ENCODE data around the gene SMARCA2.
A peak's percentile ranks its signal among the peaks of the same experiment; 100 is the strongest.

SMARCA2 gene

DNA sequence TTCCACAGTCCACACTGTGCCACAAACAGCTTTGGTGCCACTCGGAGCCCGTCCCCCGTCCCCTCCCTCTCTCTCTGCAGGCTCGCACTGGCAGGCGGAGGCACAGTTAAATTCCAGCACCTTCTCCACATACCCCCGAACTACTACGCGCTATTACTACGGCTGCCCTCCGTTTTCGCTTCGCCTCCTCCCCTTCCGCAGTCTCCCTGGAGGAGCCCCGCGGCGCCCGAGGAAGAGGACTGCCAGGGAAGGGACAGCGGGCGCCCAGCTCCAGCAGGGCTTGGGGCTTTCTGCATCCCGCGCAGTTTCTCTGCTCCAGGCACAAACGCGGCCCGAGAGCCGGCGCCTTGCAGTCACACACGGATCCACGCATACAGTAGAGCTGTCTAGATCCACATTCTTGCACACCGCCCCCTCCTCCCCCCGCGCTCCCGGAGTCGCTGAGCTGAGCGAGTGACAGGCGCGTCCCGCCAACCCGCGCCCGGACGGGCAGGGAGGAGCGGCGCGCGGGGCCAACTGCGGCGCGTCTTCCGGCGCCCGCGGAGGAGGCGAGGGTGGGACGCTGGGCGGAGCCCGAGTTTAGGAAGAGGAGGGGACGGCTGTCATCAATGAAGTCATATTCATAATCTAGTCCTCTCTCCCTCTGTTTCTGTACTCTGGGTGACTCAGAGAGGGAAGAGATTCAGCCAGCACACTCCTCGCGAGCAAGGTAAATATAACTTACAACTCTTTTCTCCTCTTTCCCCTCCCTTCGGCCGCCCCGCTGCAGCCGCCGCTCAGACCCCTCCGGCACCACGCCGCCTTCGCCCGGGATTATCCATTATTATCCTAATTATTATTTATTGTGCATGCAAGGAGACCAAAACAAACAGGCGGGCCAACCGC is at the start of gene SMARCA2:
Gene SMARCA2 (plus strand): TSS at position 652 of the 885 bp plus-strand sequence. CDS start 13,676 bp downstream, outside the sequence.
- DNase-seq (ENCODE audit: low read depth in 1 of 2, low spot score in 1 of 2), result peak; percentile 89 to 93

GRCh38 chr9:1966725-1967366 is 48.3 kb upstream of the SMARCA2 start:
- no peak for DNase-seq (ENCODE audit: low read depth in 1 of 2, low spot score in 1 of 2)

DNA sequence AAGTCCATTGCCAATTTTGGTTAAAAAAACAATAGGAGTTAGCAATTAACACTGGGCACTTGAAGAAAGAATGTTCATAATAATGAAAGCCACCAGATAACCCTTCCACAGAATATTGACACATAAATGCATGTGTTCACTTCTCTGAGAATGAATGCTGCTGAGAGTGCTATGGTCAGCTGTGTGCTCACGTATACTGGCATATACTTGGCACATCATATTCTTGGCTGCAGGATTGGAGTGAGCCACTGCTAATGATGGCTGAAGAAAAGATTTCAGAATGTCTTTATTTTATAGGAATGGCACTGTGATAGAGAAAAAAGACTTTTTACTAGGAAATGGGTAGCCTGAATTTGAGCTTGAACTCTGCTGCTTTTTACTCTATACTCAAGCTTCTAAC is 46.0 kb upstream of the SMARCA2 start:
- no peak for DNase-seq (ENCODE audit: low read depth in 1 of 2, low spot score in 1 of 2)

GRCh38 chr9:1969898-1970297 is 45.2 kb upstream of the SMARCA2 start:
- DNase-seq (ENCODE audit: low read depth in 1 of 2, low spot score in 1 of 2), result no peak

DNA sequence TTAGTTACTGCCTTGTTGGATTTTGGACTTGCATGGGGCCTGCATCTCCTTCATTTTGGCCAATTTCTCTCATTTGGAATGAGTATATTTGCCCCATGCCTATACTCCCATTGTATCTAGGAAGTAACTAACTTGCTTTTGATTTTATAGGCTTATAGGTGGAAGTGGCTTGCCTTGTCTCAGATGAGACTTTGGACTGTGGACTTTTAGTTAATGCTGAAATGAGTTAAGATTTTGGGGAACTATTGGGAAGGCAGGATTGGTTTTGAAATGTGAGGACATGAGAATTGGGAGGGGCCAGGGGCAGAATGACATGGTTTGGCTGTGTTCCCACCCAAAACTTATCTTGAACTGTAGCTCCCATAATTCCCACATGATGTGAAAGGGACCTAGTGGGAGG is 42.5 kb upstream of the SMARCA2 start:
- no peak for DNase-seq (ENCODE audit: low read depth in 1 of 2, low spot score in 1 of 2)

DNA sequence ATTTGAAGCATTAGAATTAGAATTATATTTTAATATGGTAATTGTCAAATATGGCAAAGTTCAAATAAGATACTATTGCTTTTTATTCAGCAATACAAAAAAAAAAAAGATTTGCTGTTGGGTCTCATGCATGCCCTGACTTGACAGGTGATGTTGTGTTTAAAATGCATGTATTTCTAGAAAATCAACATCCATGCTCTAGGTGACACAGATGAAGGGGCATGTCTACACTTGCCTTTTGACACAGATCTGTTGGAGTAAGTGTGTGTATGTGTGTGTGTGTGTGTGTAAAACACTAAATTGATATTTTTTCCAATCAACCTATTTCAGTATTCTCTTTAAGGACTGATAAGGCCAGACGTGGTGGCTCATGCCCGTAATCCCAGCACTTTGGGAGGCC is 38.1 kb upstream of the SMARCA2 start:
- no peak for DNase-seq (ENCODE audit: low read depth in 1 of 2, low spot score in 1 of 2)

DNA sequence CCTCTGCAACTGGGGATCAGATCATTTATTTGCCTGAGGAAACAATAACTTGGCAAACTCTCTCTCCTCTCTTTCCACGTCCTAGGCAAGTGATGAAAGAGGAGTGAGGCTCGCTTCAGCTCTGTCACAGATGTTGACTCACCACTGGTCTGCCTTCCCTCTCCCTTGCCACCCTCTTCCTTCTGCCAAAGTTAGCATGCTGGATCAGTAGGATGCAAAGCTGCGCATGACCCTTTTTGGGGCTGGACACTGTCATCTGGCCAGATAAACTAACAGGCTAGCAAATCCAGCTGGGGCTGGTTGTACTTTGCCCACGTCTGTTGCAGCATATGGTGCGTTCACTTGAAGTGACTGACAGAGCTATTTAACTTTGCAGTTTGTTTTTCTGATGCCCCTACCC is 36.2 kb upstream of the SMARCA2 start:
- DNase-seq (ENCODE audit: low read depth in 1 of 2, low spot score in 1 of 2), result no peak

GRCh38 chr9:1979741-1980367 is 35.3 kb upstream of the SMARCA2 start:
- no peak for DNase-seq (ENCODE audit: low read depth in 1 of 2, low spot score in 1 of 2)

- DNase-seq (ENCODE audit: low read depth in 1 of 2, low spot score in 1 of 2), result no peak
These were observed 34.8 kb upstream of the SMARCA2 start for GRCh38 chr9:1980387-1980786.

DNA sequence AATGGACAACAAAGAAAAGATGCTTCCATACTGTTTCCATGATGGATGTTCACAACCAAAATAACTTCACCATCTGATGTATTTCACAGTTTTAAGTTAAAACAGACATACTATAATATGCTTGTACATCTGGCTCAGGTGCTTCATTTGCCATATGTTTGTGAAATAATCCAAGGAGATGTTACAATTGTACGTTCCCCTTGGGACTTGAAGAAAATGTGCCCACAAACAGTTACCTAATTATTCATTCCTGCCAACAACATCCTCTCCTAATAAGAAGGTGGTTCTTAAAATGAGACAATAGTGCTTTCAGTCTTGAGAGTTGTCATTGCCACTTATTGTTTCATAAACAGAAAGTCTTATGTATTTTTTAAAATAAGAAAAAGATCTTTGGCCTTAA is 33.1 kb upstream of the SMARCA2 start:
- DNase-seq (ENCODE audit: low read depth in 1 of 2, low spot score in 1 of 2), result no peak

DNA sequence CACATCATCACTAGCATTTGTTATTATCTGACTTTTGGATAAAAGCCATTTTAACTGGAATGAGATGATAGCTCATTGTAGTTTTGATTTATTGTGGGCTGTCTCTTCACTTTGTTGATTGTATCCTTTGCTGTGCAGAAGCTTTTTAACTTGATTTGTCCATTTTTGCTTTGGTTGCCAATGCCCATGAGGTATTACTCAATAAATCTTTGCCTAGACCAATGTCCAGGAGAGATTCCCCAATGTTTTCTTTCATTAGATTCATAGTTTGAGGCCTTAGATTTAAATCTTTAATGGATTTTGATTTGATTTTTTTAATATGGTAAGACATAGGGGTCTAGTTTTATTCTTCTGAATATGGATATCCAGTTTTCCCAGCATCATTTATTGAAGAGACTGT is 28.8 kb upstream of the SMARCA2 start:
- no peak for DNase-seq (ENCODE audit: low read depth in 1 of 2, low spot score in 1 of 2)

DNA sequence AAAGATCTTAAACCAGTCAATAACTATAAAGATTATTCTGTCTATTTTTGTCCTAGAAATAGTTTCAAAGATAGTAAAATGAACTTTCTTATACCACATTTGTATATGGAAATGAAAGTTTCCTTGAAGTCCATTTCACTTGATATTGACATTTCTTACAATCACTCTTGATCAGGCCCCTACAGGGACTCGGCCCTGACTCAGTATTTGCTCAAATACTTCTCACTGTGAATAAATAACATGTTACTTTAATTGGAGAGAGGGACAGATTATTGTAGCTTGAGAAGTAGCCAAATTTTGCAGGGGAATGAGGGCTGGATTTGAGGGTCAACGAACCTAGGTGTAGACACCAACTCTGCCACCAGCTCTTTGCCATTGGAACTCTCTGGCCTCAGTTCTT is 25.6 kb upstream of the SMARCA2 start:
- DNase-seq (ENCODE audit: low read depth in 1 of 2, low spot score in 1 of 2), result no peak

- no peak for DNase-seq (ENCODE audit: low read depth in 1 of 2, low spot score in 1 of 2)
These were observed 21.0 kb upstream of the SMARCA2 start for GRCh38 chr9:1994180-1994579.

DNA sequence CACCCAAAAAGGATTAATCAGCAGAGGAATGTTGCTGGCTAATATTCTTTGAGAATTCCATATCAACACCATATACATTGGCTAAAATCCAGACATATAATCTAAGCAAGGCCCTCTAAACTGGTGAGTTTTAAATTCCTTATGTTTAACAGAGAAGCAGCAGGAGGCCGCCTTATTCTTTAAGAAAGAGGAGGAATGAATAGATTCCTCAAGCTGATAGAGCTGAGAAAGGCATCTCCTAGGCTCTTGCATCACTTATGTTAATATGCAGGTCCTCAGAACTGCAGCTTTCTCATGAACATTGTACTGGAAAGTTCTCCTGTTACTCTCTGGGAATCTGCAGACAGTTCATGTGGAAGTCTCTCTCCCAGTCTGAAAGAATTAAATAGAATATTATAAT is 20.1 kb upstream of the SMARCA2 start:
- no peak for DNase-seq (ENCODE audit: low read depth in 1 of 2, low spot score in 1 of 2)

DNA sequence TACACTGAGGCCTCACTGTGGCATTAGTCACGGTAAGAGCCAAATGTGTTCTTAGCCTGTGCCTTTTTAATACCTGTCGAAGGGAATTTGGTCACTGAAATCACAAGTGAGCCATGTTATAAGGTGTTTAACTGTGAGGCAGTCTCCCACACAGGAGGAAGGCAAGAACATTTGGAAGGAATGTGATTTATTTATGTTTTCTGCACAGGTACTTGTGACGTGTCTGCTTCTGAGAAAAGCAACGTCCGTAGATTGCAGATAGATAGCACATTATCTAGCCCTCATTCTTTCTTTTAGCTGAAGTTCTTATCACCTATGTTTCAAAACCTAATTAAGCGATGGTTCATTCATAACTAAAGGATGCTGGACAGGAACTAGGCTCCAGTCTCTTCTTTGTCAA is 19.0 kb upstream of the SMARCA2 start:
- DNase-seq (ENCODE audit: low read depth in 1 of 2, low spot score in 1 of 2), result no peak

GRCh38 chr9:1997646-1998045 is 17.5 kb upstream of the SMARCA2 start:
- no peak for DNase-seq (ENCODE audit: low read depth in 1 of 2, low spot score in 1 of 2)

DNA sequence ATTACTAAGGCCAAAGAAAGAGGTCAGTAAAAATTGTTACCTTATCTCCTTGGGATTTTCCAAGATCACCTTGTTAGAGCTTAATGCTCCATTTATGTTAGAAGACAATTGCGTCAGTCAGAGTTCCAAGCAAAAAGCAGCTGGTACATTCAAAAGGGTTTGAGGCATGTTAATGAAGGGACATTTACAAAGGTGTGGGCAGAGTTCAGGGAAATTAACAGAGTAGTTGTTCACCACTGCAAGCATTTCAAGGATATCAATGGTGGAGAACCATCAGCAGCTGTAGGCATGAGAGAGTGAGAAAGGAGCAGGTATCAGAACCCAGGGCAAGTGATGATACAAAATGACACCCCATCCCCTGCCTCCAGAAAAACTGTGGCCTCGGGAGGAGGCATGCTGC is 17.0 kb upstream of the SMARCA2 start:
- no peak for DNase-seq (ENCODE audit: low read depth in 1 of 2, low spot score in 1 of 2)

- no peak for DNase-seq (ENCODE audit: low read depth in 1 of 2, low spot score in 1 of 2)
These were observed 14.8 kb upstream of the SMARCA2 start for GRCh38 chr9:2000314-2000713.

DNA sequence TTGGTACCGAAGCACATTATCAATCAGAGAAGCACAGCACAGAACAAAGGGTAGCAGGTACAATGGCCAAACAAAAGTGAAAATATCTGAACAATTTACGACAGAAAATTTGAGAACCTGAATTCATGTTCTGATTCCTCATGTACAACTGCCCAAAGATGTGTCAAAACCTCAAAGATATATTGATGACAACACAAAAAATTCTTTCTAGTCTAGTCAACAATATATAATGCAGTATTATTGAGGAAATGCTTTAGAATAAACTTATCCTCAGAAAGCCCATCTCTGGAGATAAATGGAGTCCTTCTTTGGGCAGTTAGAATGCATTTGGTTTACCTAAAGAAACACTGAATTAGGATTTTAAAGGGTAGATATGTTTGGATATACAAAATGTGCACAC is 6.8 kb upstream of the SMARCA2 start:
- DNase-seq (ENCODE audit: low read depth in 1 of 2, low spot score in 1 of 2), result no peak

DNA sequence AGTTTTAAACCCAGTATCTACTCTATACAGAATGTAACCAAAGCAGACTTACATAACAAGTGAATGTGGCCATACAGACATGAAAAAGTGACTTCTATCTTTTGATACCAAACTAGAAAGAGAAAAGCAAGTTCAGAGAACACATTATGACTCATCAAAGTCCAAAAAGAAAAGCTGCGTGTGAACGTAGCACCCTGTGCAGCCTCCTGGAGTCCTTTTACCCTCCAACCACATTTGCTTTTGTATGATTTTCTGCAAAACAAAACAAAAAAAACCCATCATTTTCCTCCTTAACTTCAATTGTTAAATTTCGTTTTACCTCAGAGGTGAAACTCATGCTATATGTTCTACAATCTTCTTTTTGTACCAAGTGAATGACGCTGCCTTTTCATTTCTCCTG is 2.8 kb upstream of the SMARCA2 start:
- DNase-seq (ENCODE audit: low read depth in 1 of 2, low spot score in 1 of 2), result no peak

DNA sequence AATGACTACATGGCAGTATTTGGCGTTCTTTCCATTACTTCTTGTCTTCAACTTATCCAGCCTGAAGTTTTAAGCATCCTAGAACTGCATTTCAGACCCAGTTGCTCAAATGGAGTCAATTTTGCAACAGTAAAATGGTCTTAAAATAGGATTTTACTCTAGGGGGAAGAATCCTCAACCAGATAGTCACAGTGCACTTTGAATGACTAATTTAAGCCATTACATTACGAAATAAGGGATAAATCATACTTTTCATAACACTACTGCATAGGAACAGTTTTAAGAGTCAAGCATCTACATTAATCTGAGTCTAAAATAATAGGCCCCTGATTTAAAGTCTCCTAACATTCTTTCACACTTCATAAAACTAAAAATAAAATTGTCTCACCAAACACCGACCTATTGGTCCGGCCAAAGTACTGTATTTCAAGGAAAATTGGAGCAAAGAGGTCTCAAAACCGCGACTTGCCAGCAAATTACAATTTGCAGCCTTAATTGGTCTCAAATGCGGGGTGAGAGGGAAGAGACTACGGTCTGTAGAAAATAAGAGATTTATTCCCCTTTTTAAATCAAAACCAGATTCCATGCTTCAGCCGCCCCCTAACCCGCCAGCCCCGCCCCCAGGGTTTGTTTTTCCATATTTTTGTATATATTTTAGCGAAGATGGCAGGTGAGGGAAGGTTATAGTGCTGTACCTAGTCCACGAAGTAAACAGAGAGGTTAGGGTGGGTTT is 1.2 kb upstream of the SMARCA2 start:
- no peak for DNase-seq (ENCODE audit: low read depth in 1 of 2, low spot score in 1 of 2)
